ENCODE measurements around the gene C3orf70. TPM values are rescaled to one million over a fixed set of nuclear protein-coding genes. Genes with fewer than 3 reads are reported as not detected.

Gene C3orf70
- total RNA-seq, 1 experiment from 2014 or later: 3.6 TPM

GRCh38 chr3:185051801-185052200 is 101.1 kb downstream of the C3orf70 start:
- no peak for DNase-seq (ENCODE audit: low read depth)

DNA sequence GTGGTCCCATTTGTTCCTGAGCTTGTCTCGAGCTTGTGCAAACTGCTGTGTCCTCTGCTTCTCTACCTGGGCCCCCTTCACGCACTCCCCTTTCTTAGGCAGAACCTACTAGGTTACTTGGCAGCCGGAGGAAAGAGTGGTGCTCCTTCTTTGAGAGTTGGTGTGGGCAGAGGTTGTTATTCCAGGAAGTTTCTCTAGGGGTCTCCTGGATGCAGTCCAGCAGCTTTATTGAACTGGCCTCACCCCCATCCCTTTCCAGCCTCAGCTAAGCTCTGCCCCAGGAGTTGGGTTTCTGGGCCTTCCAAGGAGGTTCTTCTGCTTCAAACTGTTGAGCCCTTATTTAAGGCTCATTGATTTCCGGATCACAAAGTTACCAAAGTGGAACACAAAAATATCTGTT is 103.2 kb downstream of the C3orf70 start:
- no peak for DNase-seq (ENCODE audit: low read depth)

GRCh38 chr3:185046603-185047002 is 106.3 kb downstream of the C3orf70 start:
- no peak for DNase-seq (ENCODE audit: low read depth)

DNA sequence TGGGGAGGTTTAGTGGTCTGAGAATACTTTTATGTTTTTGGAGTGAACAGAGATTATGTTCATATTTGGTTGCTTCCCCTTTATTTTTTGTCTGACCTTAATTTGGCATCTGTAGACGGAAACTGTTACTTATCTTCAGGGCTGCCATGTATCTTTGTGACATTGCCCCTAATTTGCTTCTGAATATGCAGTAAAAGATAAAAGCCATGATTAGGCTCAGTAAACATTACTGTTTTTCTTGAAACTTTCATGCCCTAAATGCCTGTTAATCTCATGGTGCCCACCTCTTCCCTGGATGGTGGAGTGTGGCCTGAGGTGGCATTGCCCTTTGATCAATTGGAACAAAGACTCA is 106.7 kb downstream of the C3orf70 start:
- DNase-seq (ENCODE audit: low read depth): no peak

- no peak for DNase-seq (ENCODE audit: low read depth)
These were observed 110.4 kb downstream of the C3orf70 start for GRCh38 chr3:185042312-185043050.

GRCh38 chr3:185041540-185041939 is 111.3 kb downstream of the C3orf70 start:
- DNase-seq (ENCODE audit: low read depth): no peak

DNA sequence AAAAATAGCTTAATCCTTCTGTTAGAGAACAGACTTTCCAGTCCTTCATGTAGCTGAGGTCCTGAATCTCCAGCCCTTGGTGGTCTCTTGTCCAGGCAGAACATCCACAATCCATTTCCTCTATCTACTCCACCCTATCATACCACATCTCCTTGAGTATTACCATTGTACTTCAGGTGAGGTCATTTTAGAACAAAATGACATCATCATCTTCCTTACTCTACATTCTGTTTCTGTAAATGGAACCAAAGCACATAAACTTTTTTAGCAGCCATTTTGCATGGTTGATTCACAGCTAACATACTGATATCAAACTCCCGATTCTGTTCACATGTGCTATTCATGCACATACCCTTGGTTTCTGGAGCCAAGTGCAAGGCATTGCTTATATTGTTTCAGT is 112.4 kb downstream of the C3orf70 start:
- no peak for DNase-seq (ENCODE audit: low read depth)

GRCh38 chr3:185037801-185038200 is 115.1 kb downstream of the C3orf70 start:
- DNase-seq (ENCODE audit: low read depth): no peak

DNA sequence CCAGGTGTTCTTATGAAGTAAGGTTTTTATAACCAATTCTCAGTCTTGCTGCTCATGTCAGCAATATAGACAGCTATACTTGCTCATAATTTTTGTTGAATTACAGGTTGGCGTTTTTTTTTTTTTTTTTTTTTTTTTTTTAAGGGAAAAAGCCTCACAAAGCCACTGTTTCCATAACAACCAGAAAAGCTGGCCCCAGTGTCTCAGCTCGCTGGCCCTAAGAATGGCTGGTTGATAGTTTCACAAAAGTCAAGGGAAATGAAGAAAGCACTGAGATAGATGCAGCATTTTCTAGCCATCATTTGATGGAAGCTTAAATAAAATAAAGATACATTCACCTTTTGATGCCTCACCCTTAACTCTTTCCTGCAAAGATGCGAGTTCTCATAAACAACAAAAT is 121.9 kb downstream of the C3orf70 start:
- DNase-seq (ENCODE audit: low read depth): no peak

GRCh38 chr3:185030399-185030798 is 122.5 kb downstream of the C3orf70 start:
- no peak for DNase-seq (ENCODE audit: low read depth)

- DNase-seq (ENCODE audit: low read depth): no peak
These were observed 123.8 kb downstream of the C3orf70 start for GRCh38 chr3:185029086-185029485.

DNA sequence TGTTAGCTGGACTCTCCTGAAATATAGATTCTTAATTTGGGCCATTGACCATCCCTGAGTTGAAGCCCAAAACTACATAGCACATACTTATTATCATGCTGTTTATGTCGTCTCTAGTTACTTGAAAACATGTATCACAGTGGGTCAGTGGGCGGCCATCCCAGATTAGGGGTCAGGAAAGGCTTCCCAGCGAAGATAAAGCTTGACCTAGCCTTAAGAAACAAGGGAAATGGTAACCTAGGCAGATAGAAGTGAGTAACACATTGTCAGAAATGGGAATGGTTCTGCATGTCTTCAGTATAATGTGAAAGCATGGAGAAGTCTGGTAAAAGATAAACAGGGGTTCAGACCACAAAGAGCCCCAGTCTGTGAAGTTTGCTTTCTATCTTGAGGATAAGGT is 124.7 kb downstream of the C3orf70 start:
- DNase-seq (ENCODE audit: low read depth): no peak

Other genes starting within 250 kb of the C3orf70 start
- 7.4 and 8.6 TPM in 2 replicates for gene EHHADH, start 101.0 kb upstream of the C3orf70 start, total RNA-seq (2014; rRNA removed; shearing (Covaris generic))
- gene MAP3K13, start 210.1 kb upstream of the C3orf70 start, total RNA-seq (2014; rRNA removed; shearing (Covaris generic)): 7.6 and 13.1 TPM in 2 replicates